Liver (tissue), 3 donors: ENCODE results near the gene NLRP14.

Experiments used
- CTCF ChIP-seq: fragments of 150-350 bp; IDR thresholded peaks from 2 replicates; pipeline ENCODE4 v1.5.1; 2017; ENCODE audit warnings: improper control_type of control experiment, low read depth, low read length; ENCODE audit not compliant: missing input control
- FOXA1 ChIP-seq: IDR thresholded peaks from 2 replicates; pipeline ENCODE4 v1.6.1; 2016; ENCODE audit warnings: antibody characterized with exemption
- FOXA2 ChIP-seq: IDR thresholded peaks from 2 replicates; pipeline ENCODE4 v1.6.1; 2016; ENCODE audit warnings: antibody characterized with exemption
- SP1 ChIP-seq: IDR thresholded peaks from 2 replicates; pipeline ENCODE4 v1.6.1; 2018; ENCODE audit warnings: antibody characterized with exemption, mild to moderate bottlenecking
- TF ChIP-seq, protein P1 (sequence below): IDR thresholded peaks from 2 replicates; pipeline ENCODE4 v1.6.1; 2016; ENCODE audit warnings: antibody characterized with exemption, mild to moderate bottlenecking
- TF ChIP-seq, protein P2 (sequence below): IDR thresholded peaks from 2 replicates; pipeline ENCODE4 v1.6.1; 2016; ENCODE audit warnings: antibody characterized with exemption
- donor health status: healthy.
- donor health status: healthy.

DNA sequence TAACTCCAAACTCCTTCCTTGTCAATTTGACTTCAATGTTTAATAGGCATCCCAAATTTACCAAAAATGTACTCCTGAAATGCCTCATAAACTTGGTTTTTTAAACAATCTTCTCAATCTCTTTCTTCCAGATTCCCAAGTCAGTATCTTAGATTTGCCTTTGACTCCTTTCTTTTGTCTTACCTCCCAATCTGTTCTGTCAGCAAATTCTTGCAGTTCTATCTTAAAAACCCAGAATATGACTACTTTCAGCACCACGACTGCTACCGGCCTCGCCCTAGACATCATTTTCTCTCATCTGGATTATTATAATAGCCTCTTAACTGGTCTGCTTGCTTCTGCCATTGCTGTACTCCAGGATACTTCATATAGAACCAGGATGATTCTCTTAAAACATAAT lies 7.9 kb downstream of the NLRP14 start:
- no peak for TF ChIP-seq CTCF
- TF ChIP-seq FOXA1 = no peak
- TF ChIP-seq SP1 = no peak
- TF ChIP-seq, protein P1, sequence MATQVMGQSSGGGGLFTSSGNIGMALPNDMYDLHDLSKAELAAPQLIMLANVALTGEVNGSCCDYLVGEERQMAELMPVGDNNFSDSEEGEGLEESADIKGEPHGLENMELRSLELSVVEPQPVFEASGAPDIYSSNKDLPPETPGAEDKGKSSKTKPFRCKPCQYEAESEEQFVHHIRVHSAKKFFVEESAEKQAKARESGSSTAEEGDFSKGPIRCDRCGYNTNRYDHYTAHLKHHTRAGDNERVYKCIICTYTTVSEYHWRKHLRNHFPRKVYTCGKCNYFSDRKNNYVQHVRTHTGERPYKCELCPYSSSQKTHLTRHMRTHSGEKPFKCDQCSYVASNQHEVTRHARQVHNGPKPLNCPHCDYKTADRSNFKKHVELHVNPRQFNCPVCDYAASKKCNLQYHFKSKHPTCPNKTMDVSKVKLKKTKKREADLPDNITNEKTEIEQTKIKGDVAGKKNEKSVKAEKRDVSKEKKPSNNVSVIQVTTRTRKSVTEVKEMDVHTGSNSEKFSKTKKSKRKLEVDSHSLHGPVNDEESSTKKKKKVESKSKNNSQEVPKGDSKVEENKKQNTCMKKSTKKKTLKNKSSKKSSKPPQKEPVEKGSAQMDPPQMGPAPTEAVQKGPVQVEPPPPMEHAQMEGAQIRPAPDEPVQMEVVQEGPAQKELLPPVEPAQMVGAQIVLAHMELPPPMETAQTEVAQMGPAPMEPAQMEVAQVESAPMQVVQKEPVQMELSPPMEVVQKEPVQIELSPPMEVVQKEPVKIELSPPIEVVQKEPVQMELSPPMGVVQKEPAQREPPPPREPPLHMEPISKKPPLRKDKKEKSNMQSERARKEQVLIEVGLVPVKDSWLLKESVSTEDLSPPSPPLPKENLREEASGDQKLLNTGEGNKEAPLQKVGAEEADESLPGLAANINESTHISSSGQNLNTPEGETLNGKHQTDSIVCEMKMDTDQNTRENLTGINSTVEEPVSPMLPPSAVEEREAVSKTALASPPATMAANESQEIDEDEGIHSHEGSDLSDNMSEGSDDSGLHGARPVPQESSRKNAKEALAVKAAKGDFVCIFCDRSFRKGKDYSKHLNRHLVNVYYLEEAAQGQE = no peak
- no peak for TF ChIP-seq FOXA2
- TF ChIP-seq, protein P2, sequence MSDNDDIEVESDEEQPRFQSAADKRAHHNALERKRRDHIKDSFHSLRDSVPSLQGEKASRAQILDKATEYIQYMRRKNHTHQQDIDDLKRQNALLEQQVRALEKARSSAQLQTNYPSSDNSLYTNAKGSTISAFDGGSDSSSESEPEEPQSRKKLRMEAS = no peak
